Omental fat pad (tissue), 4 donors: Measurements from ENCODE around the gene RGS6. TPM values are rescaled to one million over a fixed set of nuclear protein-coding genes. Genes with fewer than 3 reads are reported as not detected.

ENCODE experiments used
- ATAC-seq: fragments of 150-250 bp; one replicate; pipeline ENCODE4 v1.9.1; 2016; ENCODE audit warnings: mild to moderate bottlenecking, moderate library complexity; ENCODE audit not compliant: low FRiP score
- DNase-seq: peaks from one replicate; pipeline ENCODE4 v3.0.0-alpha.2; 2019; ENCODE audit warnings: low spot score
- total RNA-seq, 4 donors: library from RNA; depleted of rRNA; stranded (reverse); fragments of >200 nt; gene quantifications; one replicate each; pipeline ENCODE4 v1.1.0, GENCODE V29; 2016
- TF ChIP-seq, protein P1 (sequence below), 3 donors: fragments of 450-650 bp; IDR thresholded peaks; one replicate each; pipeline ENCODE4 v1.5.1; 2016 to 2017; ENCODE audit warnings: antibody characterized with exemption in 3 of 3, mild to moderate bottlenecking in 3 of 3, moderate library complexity in 2 of 3

Gene RGS6
- total RNA-seq, 4 donors from 2014 or later: 5.2 to 27.3 (median 6.9) TPM

DNA sequence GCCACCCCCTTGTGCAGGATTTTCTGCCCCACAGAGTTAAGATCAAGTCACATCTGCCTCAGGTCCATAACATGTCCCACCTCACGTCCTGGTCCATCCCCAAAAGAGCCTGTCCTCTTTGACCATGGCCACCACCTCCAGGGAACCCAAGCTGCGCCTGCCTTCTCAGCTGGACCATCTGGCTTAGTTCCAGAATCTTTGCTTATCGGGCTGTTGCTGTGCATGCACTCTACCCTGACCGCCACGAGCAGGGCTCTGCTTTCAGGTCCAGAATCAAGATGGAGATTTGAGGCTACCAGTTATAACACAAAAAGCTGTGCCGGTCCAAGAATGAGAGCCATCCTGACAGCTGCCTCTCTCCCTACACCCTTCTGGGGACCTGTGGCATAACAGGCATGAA is 635.0 kb downstream of the RGS6 start:
- TF ChIP-seq, protein P1, sequence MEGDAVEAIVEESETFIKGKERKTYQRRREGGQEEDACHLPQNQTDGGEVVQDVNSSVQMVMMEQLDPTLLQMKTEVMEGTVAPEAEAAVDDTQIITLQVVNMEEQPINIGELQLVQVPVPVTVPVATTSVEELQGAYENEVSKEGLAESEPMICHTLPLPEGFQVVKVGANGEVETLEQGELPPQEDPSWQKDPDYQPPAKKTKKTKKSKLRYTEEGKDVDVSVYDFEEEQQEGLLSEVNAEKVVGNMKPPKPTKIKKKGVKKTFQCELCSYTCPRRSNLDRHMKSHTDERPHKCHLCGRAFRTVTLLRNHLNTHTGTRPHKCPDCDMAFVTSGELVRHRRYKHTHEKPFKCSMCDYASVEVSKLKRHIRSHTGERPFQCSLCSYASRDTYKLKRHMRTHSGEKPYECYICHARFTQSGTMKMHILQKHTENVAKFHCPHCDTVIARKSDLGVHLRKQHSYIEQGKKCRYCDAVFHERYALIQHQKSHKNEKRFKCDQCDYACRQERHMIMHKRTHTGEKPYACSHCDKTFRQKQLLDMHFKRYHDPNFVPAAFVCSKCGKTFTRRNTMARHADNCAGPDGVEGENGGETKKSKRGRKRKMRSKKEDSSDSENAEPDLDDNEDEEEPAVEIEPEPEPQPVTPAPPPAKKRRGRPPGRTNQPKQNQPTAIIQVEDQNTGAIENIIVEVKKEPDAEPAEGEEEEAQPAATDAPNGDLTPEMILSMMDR (IDR thresholded peaks at IDR 0.05): no peak
- DNase-seq: no peak
- no peak for ATAC-seq

DNA sequence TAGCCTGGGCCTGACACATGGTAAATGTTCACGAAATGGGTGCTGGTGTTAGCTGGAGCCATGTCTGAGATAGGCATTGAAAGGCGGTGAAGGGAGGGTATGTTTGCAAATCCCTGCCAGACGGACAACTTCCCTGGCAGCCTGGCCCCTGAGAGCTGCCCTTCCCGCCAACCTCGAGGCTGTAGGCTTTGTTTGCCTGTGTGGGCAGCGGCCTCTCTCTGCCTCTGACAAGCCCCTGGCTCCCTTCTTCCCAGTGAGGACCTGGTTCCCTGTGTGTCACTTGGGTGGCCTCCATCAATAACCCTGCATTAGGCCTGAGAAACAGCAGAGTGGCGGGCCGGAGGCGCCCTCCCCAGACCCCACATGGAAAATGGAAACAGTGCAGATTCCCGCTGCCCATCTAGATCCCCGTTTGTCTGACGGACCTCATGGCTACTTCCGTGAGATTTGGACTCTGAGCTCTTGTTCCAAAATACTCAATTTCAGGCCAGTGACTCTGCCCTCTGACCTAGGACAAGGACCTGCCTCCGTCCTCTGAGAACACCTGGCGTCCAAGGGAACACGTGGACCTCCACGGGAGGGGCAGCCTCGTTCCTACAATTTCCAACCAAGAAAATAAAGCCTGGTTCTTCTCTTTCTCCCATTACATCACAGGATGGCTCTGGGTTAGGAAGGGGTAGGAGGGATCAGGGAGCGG is 636.2 kb downstream of the RGS6 start:
- TF ChIP-seq, protein P1 (IDR thresholded peaks at IDR 0.05): no peak
- ATAC-seq (no peak), DNase-seq (no peak)

GRCh38 chr14:72573725-72574417 is 641.6 kb downstream of the RGS6 start:
- DNase-seq (no peak), ATAC-seq (no peak)
- TF ChIP-seq, protein P1 (IDR thresholded peaks at IDR 0.05): no peak

DNA sequence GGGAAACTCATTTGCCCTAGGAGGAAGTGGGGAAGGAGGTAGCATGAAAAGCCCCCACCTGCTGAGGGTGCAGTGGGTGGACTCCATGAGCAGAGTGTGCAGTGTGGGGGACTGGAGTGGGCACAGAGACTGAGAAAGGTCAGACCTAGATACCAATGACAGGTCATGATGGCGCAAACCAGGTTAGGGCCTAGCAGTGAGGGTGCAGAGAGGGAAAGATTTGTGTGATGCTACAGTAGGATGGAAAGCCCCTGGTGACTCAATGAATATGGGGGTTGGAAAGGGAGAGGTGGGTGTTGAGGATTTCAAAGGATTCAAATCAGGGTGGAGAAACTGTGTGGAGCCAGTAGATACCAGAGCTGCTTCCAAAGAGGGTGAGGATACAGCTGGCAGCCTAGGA is 642.5 kb downstream of the RGS6 start:
- DNase-seq: no peak
- ATAC-seq: no peak
- TF ChIP-seq, protein P1 (IDR thresholded peaks at IDR 0.05): no peak

- ATAC-seq: no peak
- DNase-seq: no peak
- TF ChIP-seq, protein P1 (IDR thresholded peaks at IDR 0.05): no peak
Measured at GRCh38 chr14:72576258-72576657, 644.0 kb downstream of the RGS6 start.

GRCh38 chr14:72577521-72577920 is 645.3 kb downstream of the RGS6 start:
- ATAC-seq: no peak
- DNase-seq: no peak

More at GRCh38 chr14:72577521-72577920, 645.3 kb downstream of the RGS6 start:
- TF ChIP-seq, protein P1 (IDR thresholded peaks at IDR 0.05): no peak
